Lung microvascular endothelial cell (primary cell): Measurements from ENCODE around the gene CBR3. TPM values are rescaled to one million over a fixed set of nuclear protein-coding genes. Genes with fewer than 3 reads are reported as not detected.

Experiments used
- DNase-seq, 2 donors: peaks; one replicate each; pipeline versions ENCODE4 v3.0.0 to v3.0.0-alpha.2; 2010; ENCODE audit warnings: low read depth in 2 of 2
- total RNA-seq: library from RNA; depleted of rRNA; stranded (reverse); fragments of >200 nt; gene quantifications from 2 replicates; pipeline ENCODE4 v1.2.1, GENCODE V29; 2014

The CBR3 gene
- total RNA-seq, 1 donor from 2014 or later = 0.60 TPM

DNA sequence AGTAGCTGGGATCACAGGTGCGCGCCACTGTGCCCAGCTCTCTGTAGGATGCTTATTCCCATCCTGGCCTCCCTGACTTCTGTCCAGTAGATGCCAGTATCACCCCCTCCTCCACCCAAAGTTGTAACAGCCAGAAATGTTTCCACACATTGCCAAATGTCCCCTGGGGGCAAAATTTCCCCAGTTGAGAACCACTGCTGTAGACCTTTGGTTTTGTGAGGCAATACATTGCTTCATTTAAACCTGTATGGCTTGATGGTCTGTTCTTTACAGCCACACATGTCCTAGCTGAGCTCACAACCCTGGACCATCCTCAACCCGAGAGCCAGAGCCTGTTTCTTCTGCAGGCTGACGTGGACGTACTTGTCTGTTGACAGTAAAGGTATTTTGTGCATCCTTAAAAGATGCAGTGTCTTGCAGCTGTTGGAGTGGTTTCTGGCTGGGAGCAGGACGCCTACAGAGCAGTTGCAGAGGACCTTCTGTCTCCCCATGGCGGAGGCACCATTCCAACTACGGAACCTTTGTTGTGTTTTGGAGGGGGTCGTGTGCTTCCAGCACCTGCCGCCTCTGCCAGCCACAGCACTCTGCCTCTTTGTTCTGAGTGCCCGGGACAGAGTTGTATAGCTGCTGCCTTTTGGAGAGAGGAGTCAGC is 48.4 kb downstream of the CBR3 start:
- DNase-seq = no peak

GRCh38 chr21:36184545-36184944 is 49.7 kb downstream of the CBR3 start:
- DNase-seq = no peak

- no peak for DNase-seq
Observed at GRCh38 chr21:36185523-36185922, 50.6 kb downstream of the CBR3 start.

DNA sequence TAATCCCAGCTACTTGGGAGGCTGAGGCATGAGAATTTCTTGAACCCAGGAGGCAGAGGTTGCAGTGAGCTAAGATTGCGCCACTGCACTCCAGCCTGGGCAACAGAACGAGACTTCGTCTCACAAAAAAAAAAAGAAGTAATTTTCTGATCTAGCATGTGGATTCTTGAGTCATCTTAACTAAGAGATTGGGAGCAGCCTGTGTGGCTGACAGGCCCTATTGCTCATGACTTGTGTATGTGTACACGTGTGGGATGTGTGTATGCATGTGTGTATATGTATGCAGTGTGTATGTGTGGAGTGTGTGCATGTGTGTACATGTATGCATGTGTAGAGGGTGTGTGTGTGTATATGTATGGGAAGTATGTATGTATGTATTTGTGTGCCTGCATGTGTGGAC is 51.2 kb downstream of the CBR3 start:
- DNase-seq = no peak

DNA sequence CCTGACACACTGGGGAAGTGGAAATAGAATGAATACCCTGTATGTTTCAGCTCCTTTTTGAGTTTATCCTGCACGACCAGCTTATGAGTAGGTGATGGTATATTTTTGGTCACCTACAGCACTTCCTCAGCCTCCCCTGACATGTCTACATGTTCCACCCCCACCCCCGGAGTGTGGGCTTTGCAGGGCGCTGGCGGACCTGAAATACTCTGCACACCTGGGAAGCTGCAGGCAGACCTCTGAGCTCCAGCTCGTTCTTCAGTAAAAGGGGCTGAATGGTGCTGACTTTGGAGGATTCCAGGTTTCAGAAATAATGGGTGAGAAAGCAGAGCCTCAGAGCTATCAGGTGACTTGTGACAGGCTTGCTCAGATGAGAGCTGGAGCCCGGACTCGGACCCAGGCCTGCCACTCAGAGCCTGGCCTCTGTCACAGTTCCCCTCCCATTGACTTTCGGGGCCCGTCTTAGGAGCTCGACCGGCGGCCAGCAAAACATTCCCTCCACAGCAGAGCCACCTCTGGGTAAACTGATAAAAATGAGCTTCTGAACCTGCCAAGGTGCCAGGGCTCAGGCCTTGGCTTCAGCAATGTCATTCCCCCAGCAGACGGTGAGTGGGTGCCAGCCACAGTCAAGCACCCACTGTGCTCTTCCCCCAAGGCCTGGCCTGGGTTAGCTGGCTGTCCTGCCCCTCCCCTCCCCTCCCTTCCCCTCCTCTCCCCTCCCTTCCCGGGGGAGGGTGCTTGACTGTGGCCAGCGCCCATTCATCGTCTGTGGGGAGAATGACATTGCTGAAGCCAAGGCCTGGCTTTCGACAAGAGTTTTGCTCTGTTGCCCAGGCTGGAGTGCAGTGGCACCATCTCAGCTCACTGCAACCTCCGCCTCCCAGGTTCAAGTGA is 51.9 kb downstream of the CBR3 start:
- DNase-seq = no peak

DNA sequence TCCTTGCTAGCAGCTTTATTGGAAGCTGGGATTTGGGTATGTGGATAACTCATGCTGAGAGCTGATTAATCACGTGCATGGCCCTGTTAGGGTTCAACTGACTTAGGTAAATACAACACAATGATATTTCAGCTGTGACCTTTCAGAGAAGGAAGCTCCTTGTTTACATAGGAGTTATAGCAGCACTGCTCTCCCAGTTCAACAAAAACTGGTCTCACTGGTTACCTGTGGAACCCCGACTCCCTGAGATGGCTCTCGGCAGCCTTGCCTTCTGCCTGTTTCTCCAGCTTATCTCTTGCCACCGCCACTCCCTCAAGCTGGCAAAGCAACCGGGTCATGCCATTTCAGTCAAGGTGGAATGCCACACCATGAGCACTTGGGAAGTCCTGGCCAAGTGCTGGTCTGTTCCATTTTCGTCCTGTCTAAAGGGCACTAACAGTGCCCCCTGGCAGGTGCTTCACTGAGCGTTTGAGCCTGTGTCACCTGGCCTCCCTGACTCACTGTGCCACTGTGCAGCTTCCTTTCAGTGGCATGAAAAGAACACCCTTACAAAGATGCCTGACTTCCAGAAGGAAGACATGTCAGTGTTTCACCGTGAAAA is 53.3 kb downstream of the CBR3 start:
- DNase-seq = peak in 1 of 2 donors; percentile 37

- no peak for DNase-seq
Observed at GRCh38 chr21:36188937-36189336, 54.1 kb downstream of the CBR3 start.

GRCh38 chr21:36190736-36191135 is 55.9 kb downstream of the CBR3 start:
- DNase-seq = no peak

DNA sequence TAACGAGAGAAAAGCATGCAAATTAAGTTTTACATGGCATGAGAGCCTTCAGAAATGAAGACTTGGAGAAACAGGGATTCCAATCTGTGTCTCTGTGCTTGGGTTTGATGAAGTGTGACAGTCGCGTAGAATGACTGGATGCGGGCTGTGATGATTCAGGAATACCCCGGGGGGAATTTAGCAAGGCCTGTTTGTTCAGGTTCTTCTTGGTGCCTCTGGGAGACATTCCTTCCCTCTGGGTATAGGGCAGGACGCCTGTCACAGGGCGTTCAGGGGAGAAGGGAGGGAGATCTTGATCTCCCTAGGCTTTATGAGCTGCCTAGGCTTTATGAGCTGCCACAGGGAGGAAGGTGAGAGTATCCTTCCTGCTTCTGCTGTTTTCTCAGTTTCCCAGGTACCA is 58.3 kb downstream of the CBR3 start:
- no peak for DNase-seq

- DNase-seq = no peak
Observed at GRCh38 chr21:36194024-36194423, 59.1 kb downstream of the CBR3 start.

DNA sequence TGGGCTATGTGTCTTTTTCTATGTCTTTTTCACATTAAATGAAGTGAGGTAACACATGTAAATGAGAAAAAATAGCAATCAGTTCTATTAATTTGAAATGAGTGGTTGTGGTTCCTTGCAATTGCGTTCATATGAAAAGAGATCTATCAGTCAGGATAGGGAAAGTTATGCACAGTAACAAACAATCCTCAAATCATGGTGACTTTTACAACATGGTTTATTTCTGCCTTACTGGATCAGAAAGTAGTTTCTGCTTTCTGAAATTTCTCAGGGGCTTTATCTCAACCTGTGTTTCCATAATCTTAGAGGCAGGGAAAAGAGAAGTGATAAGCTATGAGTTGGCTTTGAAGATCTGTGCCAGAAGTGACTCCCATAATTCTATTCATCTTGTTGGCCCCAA is 60.7 kb downstream of the CBR3 start:
- DNase-seq = no peak

Other genes with a start within 250 kb of the CBR3 start
- 5.0 and 6.0 TPM in 2 replicates for gene SETD4, start 74.6 kb upstream of the CBR3 start, total RNA-seq
- 19.2 and 29.9 TPM in 2 replicates for gene CBR1, start 65.1 kb upstream of the CBR3 start, total RNA-seq
- 3.1 and 3.2 TPM in 2 replicates for gene DOP1B, start 21.7 kb downstream of the CBR3 start, total RNA-seq
- gene MORC3, start 185.1 kb downstream of the CBR3 start, total RNA-seq = 22.4 and 42.7 TPM in 2 replicates